GM13976 (cell line): ENCODE results near the gene OSBPL1A.

Experiments
- DNase-seq: peaks from one replicate; pipeline ENCODE4 v3.0.0; 2012; ENCODE audit warnings: low spot score
- in situ Hi-C: fragments of 300-500 bp; cut with MboI; formaldehyde crosslinking; loops from one replicate; pipeline ENCODE4 v1.12.0; 2022; ENCODE audit warnings: low sequenced_read_pairs, mixed read lengths, inconsistent platforms; ENCODE audit not compliant: unreplicated experiment
- TF ChIP-seq, protein P1 (sequence below): IDR thresholded peaks from 2 replicates; pipeline ENCODE4 v1.5.1; 2012; ENCODE audit warnings: borderline replicate concordance, mild to moderate bottlenecking; ENCODE audit not compliant: insufficient read depth; ENCODE audit errors: extremely low read depth, missing control alignments, control extremely low read depth

The OSBPL1A gene

GRCh38 chr18:24214913-24215312 lies 182.7 kb downstream of the OSBPL1A start:
- in situ Hi-C loops: loop anchor here (25.0 kb wide), 1 partner anchor 1428 kb away; no protein-coding TSS in a partner anchor
- no peak for DNase-seq

GRCh38 chr18:24214144-24214543 lies 183.5 kb downstream of the OSBPL1A start:
- in situ Hi-C loops: loop anchor here (25.0 kb wide), 1 partner anchor 1427 kb away; no protein-coding TSS in a partner anchor
- TF ChIP-seq, protein P1, sequence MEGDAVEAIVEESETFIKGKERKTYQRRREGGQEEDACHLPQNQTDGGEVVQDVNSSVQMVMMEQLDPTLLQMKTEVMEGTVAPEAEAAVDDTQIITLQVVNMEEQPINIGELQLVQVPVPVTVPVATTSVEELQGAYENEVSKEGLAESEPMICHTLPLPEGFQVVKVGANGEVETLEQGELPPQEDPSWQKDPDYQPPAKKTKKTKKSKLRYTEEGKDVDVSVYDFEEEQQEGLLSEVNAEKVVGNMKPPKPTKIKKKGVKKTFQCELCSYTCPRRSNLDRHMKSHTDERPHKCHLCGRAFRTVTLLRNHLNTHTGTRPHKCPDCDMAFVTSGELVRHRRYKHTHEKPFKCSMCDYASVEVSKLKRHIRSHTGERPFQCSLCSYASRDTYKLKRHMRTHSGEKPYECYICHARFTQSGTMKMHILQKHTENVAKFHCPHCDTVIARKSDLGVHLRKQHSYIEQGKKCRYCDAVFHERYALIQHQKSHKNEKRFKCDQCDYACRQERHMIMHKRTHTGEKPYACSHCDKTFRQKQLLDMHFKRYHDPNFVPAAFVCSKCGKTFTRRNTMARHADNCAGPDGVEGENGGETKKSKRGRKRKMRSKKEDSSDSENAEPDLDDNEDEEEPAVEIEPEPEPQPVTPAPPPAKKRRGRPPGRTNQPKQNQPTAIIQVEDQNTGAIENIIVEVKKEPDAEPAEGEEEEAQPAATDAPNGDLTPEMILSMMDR: no peak
- DNase-seq: no peak

More at GRCh38 chr18:24214913-24215312, 182.7 kb downstream of the OSBPL1A start:
- TF ChIP-seq, protein P1: no peak

DNA sequence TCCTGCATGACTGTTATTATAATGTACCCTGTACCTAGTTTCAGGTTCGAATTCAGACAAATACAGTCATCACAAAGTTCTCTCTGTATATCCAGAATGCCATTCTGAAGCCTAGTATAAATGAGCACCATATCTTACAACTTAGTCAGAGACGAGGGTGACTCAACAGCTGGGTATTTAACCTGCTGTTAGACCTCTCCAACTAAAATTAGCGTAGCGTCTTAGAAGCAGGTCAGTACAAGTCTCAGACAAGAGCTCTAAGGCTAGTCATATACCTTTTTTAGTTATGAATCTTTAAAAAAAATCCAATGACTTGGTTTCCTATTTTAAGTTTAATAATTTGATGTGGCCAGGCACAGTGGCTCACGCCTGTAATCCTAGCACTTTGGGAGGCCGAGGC lies 184.7 kb downstream of the OSBPL1A start:
- DNase-seq: no peak
- in situ Hi-C loops: loop anchor here (25.0 kb wide), 1 partner anchor 1426 kb away; no protein-coding TSS in a partner anchor
- TF ChIP-seq, protein P1: no peak

- in situ Hi-C loops: loop anchor here (25.0 kb wide), 1 partner anchor 1422 kb away; no protein-coding TSS in a partner anchor
- DNase-seq: no peak
- TF ChIP-seq, protein P1: no peak
These were observed 188.1 kb downstream of the OSBPL1A start for GRCh38 chr18:24209558-24209957.

GRCh38 chr18:24208270-24209035 lies 189.2 kb downstream of the OSBPL1A start:
- in situ Hi-C loops: loop anchor here (25.0 kb wide), 1 partner anchor 1421 kb away; no protein-coding TSS in a partner anchor
- DNase-seq: no peak
- TF ChIP-seq, protein P1: no peak

GRCh38 chr18:24204904-24205303 lies 192.7 kb downstream of the OSBPL1A start:
- in situ Hi-C loops: loop anchor here (25.0 kb wide), 1 partner anchor 1418 kb away; no protein-coding TSS in a partner anchor
- DNase-seq: no peak
- TF ChIP-seq, protein P1: no peak
